ENCODE measurements around the gene MYOZ3. TPM values are rescaled to one million over a fixed set of nuclear protein-coding genes. Genes with fewer than 3 reads are reported as not detected.
A peak's percentile ranks its signal among the peaks of the same experiment; 100 is the strongest.

Gene MYOZ3
- total RNA-seq, 1 experiment from 2014 or later: 1.7 TPM

GRCh38 chr5:150649108-150650020 is 11.7 kb upstream of the MYOZ3 start:
- in situ Hi-C loops (cut with HindIII; ENCODE audit: low pct_unique_long_range_greater_than_20kb, low sequenced_read_pairs) (no loop called here), intact Hi-C loops (cut with micrococcal nuclease; ENCODE audit: unreplicated experiment) (no loop called here)
- ChIA-PET POLR2A (interaction anchor here (0.7 kb wide), 1 partner anchor 20 kb away, joined by 3 read pairs; no protein-coding TSS in a partner anchor), CTCF (no interaction called here)
- Histone ChIP-seq H3K36me3 (ENCODE audit: control insufficient read depth, insufficient read depth, low read length) (no peaks in the 10 kb centered on the region; the same call in none of the 2 replicates), H3K9me3 (ENCODE audit: control insufficient read depth, insufficient read depth, low read depth, low read length) (no peaks in the 10 kb centered on the region), H3K27me3 (ENCODE audit: control insufficient read depth, insufficient read depth, low read length) (no peaks in the 10 kb centered on the region), H3K4me3 (ENCODE audit: low read depth in 2 of 2, low read length in 2 of 2) (no peak overlapping the region), H3K27ac (ENCODE audit: low read length) (no peak overlapping the region), H3K4me1 (ENCODE audit: control insufficient read depth, insufficient read depth, low read length) (peaks cover 32% of the 10 kb centered on the region)
- TF ChIP-seq TCF7L2 (IDR thresholded peaks at IDR 0.05; ENCODE audit: low read depth, low read length) (no peak), CTCF (IDR thresholded peaks at IDR 0.05) (no peak), REST (IDR thresholded peaks at IDR 0.05; ENCODE audit: insufficient read depth in 1 of 2, low read depth in 2 of 2, low read length in 1 of 2) (no peak), POLR2AphosphoS5 (IDR thresholded peaks at IDR 0.05; ENCODE audit: low read depth, low read length) (no peak), SIN3A (IDR thresholded peaks at IDR 0.05; ENCODE audit: borderline replicate concordance, insufficient read depth, low read depth, low read length) (no peak)
- BruUV-seq (replicated peaks): no TSS peak
- no peak for ATAC-seq
- no peak for DNase-seq (ENCODE audit: low read depth, low spot score)

DNA sequence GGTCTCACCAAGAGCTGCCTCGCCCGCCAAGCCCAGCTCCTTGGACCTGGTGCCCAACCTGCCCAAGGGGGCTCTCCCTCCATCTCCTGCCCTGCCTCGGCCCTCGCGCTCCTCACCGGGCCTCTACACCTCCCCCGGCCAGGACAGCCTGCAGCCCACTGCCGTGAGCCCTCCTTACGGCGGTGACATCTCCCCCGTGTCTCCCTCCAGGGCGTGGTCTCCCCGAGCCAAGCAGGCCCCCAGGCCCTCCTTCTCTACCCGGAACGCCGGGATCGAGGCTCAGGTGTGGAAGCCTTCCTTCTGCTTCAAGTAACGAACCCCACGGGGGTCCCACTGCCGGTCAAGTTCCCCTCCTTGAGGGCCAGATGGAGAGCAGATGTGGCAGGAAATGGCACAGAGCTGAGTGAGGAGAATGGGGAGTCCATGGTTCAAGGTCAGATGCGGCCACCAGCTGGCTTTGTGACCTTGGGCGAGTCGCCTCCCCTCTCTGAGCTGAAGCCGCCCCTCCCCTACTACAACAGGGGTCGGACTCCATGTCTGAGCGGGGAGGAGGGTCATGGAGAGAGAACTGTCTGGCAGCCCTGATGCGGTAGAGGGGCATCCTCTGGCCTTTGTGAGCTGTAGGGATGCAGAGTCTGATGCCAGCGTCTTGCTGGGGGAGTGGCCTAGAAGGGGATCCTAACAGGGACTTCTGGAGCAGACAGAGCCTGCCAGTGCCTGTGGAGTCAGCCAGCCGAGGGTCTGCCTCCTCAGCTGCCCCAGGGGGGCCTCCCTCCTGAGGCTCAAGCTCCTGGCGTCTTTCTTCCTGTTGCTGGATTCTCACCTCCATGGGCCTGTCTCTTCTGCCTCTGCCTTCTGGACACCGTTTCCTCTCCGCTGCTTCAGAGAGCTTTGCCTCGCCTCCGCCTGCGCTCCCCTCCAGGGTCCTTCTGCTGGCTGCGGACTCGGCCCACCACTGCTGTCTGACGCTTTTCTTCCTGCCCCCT is 10.7 kb upstream of the MYOZ3 start:
- ChIA-PET POLR2A (interaction anchor here (0.7 kb wide), 1 partner anchor 21 kb away, joined by 3 read pairs; no protein-coding TSS in a partner anchor), CTCF (interaction anchor here (0.7 kb wide), 1 partner anchor 126 kb away, joined by 3 read pairs; no protein-coding TSS in a partner anchor)
- no peaks in the 10 kb centered on the region for H3K27me3 ChIP-seq (ENCODE audit: control insufficient read depth, insufficient read depth, low read length)
- TF ChIP-seq SIN3A (IDR thresholded peaks at IDR 0.05; ENCODE audit: borderline replicate concordance, insufficient read depth, low read depth, low read length) (no peak), POLR2AphosphoS5 (IDR thresholded peaks at IDR 0.05; ENCODE audit: low read depth, low read length) (no peak), TCF7L2 (IDR thresholded peaks at IDR 0.05; ENCODE audit: low read depth, low read length) (no peak), REST (IDR thresholded peaks at IDR 0.05; ENCODE audit: insufficient read depth in 1 of 2, low read depth in 2 of 2, low read length in 1 of 2) (no peak), CTCF (IDR thresholded peaks at IDR 0.05) (no peak)
- no peak for DNase-seq (ENCODE audit: low read depth, low spot score)
- in situ Hi-C loops (cut with HindIII; ENCODE audit: low pct_unique_long_range_greater_than_20kb, low sequenced_read_pairs): no loop called here
- intact Hi-C loops (cut with micrococcal nuclease; ENCODE audit: unreplicated experiment): no loop called here
- ATAC-seq: no peak
- no peak overlapping the region for H3K4me3 ChIP-seq (ENCODE audit: low read depth in 2 of 2, low read length in 2 of 2)
- peaks cover 25% of the 10 kb centered on the region for H3K4me1 ChIP-seq (ENCODE audit: control insufficient read depth, insufficient read depth, low read length)
- no peaks in the 10 kb centered on the region; the same call in none of the 2 replicates for H3K36me3 ChIP-seq (ENCODE audit: control insufficient read depth, insufficient read depth, low read length)
- H3K9me3 ChIP-seq (ENCODE audit: control insufficient read depth, insufficient read depth, low read depth, low read length): no peaks in the 10 kb centered on the region
- H3K27ac ChIP-seq (ENCODE audit: low read length): peak overlapping the region; percentile 26; the same call in 1 of the 2 replicates
- BruUV-seq (replicated peaks): no TSS peak
